D341Med (cell line): ENCODE measurements around the gene GP1BA.

Experiments
- DNase-seq: peaks from one replicate; pipeline ENCODE4 v3.0.0; 2012; ENCODE audit warnings: low spot score

The GP1BA gene

DNA sequence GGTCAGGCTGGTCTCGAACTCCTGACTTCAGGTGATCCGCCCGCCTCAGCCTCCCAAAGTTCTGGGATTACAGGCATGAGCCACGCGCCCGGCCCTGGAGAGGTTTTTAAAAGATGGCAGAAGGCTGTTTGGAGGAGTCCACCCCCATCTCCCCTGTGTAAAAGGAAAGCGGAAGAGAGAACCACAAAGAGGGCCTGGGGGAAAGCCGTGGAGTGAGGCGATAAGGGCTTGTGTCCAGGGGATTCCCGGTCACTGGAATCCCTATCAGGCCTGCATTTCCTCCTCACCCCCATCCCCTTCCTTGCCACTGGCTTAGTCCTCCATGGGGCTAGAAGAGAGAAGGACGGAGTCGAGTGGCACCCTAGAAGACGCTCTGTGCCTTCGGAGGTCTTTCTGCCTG is at the start of gene GP1BA:
Gene GP1BA (plus strand): TSS at position 315 of the 400 bp plus-strand sequence. CDS start 328 bp downstream, outside the sequence.
- DNase-seq: no peak

DNA sequence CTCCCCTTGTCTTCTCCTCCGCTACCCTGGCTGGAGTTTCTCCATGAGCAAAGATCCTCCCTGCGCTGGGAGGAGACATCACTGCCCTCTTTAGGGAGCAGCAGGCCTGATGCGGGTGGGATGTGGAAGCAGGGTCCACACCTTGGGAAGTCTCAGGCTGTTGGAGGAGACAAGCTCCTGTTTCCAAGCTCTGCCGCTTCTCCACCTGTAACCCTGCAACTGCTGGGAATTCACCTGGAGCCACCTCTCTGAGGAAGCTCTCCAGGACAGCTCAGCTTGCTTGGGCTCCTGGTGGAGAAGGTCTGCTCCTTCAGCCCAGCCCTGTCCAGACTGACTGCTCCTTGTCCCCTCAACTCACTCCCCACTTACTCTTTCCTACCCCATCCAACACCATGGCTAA is 47.6 kb upstream of the GP1BA start:
- no peak for DNase-seq

DNA sequence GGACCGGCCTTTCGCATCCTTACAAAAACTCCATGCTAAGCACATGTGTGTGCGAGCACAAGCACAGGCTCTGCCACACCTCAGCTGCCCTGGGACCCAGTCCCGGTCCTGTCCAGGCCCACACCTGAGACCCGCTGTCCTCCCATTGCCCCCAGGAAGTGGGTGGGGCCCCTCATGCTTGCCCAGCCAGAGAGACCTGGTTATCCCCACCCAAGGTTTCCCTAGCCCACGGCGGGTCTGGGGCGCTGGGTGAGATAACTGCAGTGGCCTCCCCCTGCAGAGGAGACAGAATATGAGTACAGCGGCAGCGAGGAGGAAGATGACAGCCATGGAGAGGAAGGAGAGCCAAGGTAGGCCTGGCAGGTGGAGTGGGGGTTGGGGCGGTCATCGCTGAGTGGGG is 45.2 kb upstream of the GP1BA start:
- no peak for DNase-seq

DNA sequence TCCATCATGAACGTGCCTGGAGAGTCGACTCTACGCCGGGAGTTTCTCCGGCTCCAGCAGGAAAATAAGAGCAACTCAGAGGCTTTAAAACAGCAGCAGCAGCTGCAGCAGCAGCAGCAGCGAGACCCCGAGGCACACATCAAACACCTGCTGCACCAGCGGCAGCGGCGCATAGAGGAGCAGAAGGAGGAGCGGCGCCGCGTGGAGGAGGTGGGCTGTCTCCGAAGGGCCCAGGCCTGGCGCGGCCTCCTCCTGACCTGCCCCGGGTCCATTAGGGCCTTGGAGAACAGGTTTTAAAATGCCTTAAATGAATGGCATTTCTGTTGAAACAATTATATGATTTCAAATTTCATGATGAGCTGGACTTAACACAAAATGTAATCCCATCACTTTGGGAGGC is 44.5 kb upstream of the GP1BA start:
- DNase-seq: no peak

DNA sequence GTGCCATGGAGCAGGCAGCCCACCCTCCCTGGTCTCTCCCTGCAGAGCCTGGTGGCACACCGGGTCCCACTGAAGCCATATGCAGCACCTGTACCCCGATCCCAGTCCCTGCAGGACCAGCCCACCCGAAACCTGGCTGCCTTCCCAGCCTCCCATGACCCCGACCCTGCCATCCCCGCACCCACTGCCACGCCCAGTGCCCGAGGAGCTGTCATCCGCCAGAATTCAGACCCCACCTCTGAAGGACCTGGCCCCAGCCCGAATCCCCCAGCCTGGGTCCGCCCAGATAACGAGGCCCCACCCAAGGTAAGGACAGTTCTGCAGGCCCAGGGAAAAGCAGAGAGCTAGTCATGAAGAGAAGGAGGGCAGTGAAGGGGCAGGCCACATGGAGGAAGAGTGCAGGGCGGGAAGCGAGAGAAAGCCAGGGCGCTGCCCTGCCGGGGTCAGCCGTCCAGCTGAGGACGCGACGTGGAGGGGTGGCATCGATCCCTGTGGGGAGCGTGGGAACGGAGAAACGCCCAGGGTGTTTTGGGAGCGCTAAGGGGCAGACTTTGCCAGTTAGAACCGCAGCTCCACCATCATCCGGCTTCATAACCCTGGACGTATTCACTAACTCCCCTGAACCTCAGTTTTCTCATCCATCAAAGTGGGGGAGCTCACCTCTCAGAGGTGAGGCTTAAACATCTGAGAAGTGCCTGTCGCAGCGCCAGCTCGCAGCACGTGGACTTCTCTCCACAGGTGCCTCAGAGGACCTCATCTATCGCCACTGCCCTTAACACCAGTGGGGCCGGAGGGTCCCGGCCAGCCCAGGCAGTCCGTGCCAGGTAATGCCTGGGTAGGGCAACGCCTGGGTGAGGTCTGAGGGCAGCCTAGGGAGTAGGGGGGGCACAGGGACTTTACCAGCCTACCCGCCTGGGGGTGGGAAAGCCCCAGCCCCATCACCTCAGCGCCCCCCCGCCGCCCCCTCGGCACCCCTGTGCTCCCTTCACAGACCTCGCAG is 40.4 kb upstream of the GP1BA start:
- DNase-seq: no peak

DNA sequence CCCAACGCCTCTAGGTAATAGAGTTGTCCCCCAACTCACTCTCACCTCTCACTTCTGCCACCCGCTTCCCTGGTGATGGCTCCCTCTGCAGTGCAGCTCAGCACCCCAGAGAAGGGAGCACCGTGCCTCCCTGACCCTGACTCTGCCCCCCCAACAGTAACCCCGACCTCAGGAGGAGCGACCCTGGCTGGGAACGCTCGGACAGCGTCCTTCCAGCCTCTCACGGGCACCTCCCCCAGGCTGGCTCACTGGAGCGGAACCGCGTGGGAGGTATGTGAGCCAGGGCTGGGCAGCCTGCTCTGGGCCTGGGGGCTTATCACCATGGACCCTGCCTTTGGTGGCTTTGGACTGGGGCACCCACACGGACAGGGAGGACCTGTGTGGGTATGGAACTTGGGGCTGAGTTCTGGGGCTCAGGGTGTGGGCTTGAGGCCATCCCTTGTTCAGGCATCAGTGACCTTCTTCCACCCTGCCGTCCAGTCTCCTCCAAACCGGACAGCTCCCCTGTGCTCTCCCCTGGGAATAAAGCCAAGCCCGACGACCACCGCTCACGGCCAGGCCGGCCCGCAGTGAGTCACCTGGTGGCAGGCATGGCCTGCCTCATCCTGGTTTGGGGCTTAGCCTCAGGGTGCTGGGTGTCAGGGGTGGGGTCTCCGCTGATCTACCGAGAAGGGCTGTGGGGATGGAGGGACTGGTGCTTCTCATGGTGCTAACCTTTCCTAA is 39.4 kb upstream of the GP1BA start:
- DNase-seq: no peak

DNA sequence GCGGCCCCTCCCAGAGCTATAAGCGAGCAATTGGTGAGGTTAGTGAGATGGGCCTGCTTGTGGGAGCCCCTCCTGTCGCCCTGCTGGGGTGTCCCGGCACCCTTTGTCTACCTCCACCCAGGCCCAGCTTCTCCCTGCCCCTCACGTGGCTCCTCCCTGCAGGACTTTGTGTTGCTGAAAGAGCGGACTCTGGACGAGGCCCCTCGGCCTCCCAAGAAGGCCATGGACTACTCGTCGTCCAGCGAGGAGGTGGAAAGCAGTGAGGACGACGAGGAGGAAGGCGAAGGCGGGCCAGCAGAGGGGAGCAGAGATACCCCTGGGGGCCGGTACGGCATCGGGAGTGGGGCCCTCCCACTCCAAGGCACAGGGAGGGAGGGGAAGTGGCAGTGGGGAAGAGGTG is 38.8 kb upstream of the GP1BA start:
- no peak for DNase-seq

DNA sequence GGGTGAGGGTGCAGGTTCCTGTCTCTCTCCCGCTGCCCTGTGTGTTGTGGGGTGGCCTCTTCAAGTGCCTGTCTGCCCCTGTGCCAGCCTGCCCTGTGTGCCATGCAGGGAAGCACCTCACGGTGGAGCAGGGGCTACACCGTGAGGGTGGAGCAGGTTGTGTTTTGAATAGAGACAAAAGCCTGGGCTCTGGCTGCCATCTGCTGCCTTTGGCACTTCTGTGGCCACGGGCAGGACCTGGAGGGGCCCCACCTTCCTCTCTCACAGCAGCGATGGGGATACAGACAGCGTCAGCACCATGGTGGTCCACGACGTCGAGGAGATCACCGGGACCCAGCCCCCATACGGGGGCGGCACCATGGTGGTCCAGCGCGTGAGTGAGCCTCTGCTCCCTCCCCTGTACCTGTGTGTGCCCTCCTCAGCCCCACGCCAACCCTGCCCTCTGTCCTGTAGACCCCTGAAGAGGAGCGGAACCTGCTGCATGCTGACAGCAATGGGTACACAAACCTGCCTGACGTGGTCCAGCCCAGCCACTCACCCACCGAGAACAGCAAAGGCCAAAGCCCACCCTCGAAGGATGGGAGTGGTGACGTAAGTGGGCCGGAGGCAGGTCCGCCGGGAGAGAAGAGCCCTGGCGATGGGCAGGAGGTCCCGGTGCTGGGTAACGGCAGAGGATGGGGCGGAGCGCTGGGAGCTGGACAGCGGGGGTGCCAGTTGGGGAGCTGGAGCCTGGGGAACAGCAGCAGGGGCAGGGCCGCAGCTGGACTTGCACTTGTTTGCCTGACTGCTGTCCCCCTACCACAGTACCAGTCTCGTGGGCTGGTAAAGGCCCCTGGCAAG is 38.1 kb upstream of the GP1BA start:
- DNase-seq: no peak

DNA sequence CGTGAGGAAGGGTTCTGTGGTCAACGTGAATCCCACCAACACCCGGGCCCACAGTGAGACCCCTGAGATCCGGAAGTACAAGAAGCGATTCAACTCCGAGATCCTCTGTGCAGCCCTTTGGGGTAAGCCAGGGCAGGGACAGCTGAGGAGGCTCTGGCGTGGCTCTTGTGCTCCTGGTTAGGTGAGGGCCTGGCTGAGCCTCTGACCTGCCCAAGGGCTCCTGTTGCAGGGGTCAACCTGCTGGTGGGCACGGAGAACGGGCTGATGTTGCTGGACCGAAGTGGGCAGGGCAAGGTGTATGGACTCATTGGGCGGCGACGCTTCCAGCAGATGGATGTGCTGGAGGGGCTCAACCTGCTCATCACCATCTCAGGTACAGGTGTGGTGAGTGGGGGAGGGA is 37.0 kb upstream of the GP1BA start:
- DNase-seq: no peak

DNA sequence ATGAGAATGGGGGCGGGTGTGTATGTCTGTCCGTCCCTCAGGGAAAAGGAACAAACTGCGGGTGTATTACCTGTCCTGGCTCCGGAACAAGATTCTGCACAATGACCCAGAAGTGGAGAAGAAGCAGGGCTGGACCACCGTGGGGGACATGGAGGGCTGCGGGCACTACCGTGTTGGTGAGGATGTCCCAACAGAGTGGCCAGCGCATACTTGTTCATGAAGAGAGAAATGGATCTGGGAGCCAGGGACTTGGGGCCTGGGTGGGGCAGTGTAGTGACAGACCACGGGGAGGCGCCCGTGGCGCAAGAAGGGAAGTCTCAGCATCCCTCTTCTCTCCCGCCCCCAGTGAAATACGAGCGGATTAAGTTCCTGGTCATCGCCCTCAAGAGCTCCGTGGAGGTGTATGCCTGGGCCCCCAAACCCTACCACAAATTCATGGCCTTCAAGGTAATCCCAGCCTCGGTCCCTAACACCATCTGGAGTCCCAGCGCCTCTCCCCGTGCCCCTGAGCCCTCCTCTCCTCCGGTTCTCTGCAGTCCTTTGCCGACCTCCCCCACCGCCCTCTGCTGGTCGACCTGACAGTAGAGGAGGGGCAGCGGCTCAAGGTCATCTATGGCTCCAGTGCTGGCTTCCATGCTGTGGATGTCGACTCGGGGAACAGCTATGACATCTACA is 36.3 kb upstream of the GP1BA start:
- no peak for DNase-seq

DNA sequence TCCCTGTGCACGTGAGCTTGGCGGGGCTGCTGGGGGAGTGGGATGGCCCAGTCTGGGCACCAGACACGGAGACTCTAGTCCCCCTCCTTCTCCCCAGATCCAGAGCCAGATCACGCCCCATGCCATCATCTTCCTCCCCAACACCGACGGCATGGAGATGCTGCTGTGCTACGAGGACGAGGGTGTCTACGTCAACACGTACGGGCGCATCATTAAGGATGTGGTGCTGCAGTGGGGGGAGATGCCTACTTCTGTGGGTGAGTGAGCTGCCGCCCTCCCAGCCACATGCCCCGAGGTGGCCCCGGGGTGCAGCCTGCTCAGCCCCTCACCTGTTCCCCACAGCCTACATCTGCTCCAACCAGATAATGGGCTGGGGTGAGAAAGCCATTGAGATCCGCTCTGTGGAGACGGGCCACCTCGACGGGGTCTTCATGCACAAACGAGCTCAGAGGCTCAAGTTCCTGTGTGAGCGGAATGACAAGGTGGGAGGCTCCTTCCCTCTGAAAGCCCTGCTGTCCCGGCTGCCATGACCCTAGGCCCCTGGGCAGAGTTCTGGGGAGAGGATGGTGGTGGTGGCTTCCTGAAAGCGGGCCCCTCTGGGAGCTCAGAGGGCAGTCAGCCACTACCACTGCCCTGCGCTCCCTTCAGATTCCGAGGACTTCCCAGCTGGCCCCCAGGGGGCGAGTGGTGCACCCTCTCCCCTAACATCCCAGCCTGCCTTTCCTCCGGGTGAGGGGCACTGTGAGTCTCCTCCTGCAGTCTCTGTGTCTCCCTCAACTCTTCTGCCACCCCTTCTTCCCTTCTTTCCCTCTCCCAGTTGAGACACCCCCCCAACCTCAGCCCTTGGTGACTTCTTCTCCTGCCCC is 35.5 kb upstream of the GP1BA start:
- DNase-seq: no peak

DNA sequence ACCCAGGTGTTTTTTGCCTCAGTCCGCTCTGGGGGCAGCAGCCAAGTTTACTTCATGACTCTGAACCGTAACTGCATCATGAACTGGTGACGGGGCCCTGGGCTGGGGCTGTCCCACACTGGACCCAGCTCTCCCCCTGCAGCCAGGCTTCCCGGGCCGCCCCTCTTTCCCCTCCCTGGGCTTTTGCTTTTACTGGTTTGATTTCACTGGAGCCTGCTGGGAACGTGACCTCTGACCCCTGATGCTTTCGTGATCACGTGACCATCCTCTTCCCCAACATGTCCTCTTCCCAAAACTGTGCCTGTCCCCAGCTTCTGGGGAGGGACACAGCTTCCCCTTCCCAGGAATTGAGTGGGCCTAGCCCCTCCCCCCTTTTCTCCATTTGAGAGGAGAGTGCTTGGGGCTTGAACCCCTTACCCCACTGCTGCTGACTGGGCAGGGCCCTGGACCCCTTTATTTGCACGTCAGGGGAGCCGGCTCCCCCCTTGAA is 34.8 kb upstream of the GP1BA start:
- no peak for DNase-seq

DNA sequence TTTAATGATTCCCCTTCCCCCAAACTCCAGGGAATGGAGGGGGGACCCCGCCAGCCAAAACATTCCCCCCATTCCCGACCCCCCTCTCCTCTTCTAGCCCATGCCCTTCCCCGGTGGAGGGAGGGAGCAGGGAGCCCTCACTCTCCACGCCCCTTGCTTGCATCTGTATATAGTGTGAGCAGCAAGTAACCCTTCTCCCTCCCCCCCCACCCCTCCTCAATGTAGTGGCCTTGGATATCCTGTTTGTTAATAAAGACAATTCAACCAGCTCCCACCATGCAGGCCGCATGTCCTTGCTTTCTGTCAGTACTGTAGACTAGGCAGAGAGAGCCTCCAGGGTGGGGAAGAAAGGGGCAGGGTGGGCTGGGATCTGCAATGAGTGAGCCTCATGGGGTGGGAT is 34.3 kb upstream of the GP1BA start:
- no peak for DNase-seq

DNA sequence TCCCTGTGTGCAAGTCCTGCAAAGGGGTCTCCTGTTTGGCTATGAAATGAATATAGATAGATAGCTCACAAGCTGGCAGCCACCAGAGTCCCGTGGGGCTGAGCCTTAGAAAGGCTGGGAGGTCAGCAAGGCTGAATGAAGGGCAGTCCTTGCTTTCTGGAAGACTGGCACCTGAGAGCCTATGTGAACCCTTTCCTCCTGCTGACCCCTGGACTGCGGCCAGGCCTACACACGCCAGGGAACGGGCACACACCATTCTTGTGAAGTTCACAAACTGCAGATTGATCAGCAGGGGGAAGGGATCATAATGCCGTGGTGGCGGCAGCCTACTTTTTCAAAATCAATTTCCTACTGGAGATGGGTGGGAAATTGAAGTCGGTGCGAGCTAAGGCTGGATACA is 33.7 kb upstream of the GP1BA start:
- DNase-seq: no peak

DNA sequence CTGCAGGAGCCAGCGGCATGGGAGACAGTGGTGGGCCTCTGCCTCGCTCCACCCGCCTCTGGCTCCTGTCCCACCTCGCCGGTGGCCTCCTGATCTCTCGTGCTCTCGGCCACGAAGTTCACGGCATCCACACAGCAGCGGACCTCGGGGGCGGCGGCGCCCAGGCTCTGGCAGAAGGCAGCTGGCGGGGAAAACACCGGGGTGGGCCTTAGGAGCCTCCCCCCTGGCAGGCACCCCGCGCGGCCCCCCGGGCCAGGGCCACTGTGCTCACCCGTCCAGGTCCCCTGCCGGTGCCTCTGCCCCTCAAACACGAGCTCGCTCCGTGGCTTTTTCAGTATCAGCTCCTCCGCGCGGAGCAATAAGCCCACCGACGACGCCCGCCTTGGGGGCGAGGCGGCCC is 33.1 kb upstream of the GP1BA start:
- no peak for DNase-seq

DNA sequence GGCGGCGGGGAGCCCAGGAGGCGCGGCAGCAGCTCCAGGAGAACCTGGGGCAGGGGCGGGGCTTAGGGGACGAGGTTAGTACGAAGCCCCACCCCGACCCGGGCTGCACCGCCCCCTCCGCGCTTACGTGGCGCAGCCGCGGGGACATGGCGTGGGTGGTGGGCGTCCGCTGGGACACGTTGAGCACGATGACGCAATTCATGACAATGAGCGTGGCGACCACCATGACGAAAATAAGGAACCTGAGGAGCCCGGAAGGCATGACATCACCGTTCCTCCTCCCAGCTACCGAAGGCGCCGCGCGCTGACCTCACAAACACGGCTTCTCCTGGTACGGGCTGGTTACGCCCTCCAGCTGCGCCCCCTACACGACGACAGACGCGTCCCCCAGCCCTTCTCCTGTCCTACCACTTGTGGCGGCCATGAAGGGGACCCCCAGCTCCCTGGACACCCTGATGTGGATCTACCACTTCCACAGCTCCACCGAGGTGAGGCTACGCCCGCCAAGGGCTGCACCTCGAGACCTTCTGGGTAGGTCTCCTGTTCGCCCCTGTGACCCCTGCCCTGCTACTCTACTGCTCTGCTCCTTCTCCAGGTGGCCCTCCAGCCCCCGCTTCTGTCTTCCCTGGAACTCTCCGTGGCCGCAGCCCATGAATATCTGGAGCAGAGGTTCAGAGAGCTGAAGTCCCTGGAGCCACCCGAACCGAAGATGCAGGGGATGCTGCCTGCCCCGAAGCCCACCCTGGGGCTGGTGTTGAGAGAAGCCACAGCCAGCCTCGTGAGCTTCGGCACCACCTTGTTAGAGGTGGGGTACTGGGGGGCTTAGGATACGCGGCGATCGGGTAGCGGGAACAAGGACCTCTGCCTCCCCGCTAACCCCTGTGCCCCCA is 32.5 kb upstream of the GP1BA start, which contains the start of gene C17orf107:
Gene C17orf107 (plus strand): TSS at position 196 of the 890 bp plus-strand sequence. CDS start 227 bp downstream, at position 423.
- no peak for DNase-seq

DNA sequence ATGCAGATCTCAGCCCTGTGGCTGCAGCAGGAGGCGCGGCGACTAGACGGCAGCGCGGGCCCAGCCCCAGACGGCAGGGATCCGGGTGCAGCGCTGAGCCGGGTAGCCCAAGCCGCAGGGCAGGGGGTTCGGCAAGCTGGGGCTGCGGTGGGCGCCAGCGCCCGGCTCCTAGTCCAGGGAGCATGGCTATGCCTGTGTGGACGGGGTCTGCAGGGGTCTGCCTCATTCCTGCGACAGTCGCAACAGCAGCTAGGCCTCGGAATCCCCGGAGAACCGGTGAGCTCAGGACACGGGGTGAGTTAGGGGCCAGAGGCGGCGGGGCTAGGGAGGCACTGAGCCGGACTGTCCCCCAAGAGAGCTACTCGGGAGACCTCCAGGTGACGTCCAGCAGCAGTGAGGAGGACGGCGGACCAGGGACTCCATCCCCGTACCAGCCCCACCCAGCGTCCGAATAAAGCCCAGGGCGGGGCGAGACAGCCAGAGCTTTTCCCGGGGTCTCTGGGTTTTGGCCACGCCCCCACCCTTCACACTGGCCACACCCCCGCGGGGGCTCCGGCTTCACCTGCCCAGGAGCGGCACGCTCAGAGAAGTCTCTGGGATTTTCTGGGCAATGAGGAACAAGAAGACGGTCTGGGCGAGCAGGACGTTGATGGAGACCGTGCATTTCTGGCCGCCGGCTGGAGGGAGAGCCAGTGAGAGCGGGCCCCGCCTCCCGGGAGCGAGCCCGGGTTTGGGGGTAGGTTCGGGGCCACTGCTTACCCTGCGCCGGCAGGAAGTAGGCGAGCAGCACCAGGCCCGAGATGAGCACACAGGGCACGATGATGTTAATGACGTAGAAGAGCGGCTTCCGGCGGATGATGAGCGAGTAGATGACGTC is 31.6 kb upstream of the GP1BA start:
- DNase-seq: no peak

DNA sequence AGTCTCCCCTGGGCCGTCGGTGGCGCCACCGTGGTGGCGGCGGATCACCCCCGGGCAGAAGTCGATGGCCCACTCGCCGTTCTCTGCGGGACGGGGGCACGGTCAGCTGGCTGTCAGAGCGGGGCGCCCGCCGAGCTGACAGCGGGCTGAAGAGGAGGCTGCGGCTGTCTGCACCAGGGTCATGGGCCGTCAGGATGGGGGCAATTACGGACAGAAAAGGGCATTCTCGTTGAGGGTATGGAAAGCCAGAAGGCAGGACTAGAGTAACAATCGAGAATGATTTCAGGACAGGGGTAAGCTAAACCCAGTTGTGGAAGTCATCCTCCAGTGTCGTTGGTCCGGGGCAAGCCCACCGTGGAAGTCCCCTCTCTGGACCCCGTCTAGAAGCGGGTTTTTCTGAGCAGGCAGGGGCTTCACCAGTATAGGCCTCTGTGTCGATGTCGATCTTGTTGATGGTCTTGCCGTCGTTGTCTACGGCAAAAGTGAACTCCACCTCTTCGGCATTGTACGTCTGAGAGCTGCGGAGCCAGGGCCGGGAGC is 30.9 kb upstream of the GP1BA start:
- no peak for DNase-seq
